ENCODE data around the gene ADO.

DNA sequence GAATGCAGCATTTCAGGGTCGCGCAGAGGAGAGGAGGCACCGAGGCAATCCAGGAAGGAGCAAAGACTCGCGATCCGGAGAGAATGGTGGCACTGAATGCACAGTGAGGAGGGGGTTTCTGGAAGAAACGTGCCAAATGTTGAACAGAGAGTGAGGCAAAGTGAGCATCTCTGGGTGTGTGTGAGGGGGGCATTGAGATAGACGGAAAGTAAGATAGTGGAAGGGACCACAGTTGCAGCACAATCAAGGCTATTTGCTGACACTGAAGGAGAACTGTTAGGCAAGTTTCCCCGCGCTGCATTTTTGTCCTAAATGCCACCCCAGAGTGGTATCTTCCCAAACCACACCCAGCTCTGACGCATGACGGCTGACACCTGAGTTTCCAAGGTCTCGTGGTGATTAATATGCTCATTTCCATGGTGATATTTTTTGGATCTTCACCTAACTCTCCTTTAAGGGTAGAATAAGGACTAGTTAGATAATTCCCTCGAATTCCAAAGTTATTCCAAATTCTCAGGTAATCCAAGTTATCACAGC, 14.4 kb upstream of the ADO start:
- TF ChIP-seq CTCF (IDR thresholded peaks at IDR 0.05; ENCODE audit: insufficient read depth, low read length, poor library complexity, severe bottlenecking), result no peak
- no peak for TF ChIP-seq EZH2phosphoT487 (conservative IDR thresholded peaks at IDR 0.05; ENCODE audit: low read length)
